NCI-H1436 treated with DMSO at 0.1 percent for 48 hours (cell line): Measurements from ENCODE around the gene LDLR.
"Not testable (repeated sequence)": the region's sequence is repeated elsewhere in the genome, so short reads cannot be mapped to it uniquely, and the experiment has no call there.

Experiments used
- DNase-seq: peaks from one replicate; lab custom pipeline; 2025; lab: John Stamatoyannopoulos, UW

The LDLR gene

DNA sequence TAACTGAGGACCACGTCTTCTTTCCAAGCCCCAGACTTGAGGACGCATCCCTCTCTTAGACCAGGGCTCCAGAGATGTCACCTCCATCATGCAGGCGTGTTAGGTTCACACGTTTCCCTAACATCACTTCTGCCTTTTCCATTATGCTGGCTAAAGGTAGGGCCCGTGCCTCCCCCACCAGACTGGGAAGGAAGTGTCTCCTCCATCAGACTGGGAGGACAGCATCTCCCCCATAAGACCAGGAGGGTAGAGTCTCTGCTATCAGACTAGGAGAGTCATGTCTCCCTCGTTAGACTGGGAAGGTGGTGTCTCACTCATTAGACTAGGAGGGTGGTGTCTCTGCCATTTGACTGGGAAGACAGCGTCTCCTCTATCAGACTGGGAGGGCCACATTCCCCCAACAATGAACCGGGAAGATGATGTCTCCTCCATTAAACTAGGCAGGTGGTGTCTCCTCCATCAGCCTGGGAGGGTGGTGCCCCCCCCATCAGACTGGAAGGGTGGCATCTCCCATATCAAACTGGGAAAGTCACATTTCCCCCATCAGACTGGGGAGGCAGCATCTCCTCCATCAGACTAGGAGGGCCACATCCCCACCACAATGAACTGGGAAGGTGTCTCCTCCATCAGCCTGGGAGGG, 84.4 kb downstream of the LDLR start:
- DNase-seq = no peak

DNA sequence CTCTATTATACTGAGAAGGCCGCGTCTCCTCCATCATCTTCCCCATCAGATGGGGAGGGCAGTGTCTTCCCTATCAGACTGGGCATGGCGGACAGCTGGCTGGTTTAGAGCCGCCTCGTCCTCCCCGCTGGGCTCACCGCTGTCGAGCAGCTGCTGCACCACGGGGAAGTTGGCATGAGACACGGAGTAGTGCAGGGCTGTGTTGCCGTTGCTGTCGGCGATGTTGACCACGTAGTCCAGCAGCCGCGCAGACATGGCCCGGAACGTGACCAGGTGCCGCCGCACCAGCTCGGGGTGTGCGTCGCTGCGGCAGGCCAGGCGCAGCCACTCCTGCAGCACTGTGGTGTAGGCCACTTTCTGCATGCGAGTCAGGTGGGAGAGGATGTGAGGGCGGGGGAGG, 85.1 kb downstream of the LDLR start:
- no peak for DNase-seq

DNA sequence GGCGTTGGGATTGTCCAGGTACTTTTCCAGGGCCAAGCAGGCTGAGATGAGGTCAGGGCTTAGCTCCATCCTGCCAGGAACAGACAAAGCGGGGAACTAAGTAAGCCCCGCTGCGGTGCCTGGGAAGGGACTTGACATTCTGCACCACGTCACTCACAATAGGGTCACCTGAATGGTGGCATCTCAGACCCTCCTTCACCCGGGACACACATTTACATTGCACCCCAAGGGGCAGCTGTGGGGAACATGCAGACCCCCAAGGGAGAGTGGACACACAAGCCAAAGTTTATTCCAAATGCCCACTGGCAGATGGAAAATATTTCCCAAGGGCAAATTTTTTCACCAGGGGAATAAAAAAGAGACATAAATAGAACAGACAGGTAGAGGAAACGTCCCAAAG, 86.7 kb downstream of the LDLR start:
- no peak for DNase-seq

DNA sequence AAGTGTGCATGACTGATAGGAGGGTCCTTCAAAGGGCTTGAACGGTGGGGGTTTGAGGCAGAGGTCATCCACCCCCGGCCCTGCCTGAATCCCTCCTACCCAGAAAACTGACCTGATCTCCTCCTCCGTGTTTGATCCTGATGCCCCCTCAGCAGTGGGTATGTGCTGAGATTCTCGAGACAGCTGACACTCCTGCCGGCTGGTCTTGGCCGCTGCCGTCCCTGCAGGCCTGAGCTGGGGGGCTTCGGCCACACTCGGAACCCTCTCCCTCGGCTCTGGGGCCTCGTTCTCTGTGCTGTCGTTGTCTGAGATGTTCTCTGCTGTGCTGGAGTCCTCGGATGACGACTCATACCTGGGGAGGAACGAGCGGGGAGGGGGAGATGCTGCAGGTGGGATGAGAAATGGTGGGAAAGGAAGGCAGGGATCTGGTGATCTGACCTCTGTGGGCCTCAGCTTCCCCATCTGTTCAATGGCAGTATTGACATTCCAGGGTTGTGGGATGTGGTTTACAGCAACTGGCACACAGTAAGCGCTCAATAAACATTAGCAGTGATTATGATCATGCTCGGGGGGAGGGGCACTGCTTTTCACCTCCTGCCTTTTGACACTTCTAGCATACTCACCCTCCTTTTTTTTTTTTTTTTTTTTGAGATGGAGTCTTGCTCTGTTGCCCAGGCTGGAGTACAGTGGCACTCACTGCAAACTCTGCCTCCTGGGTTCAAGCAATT, 87.4 kb downstream of the LDLR start:
- DNase-seq = no peak

DNA sequence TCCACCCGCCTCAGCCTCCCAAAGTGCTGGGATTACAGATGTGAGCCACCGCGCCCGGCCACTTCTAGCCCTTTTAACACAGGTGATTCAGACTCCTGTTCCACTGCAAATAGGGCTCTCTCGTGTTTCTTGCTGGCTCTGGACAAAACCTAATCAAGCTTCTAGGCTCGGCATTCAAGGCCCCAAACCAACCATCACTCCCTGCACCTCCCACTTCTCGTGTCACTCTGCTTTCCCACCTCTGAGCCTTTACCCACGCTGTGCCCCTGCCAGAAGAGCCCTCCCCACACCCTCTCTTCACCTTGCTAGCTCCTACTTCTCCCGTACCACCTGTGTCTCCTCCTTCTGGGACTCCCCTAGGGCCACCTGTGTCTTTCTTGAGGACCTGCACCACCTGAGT, 88.3 kb downstream of the LDLR start:
- DNase-seq = no peak

DNA sequence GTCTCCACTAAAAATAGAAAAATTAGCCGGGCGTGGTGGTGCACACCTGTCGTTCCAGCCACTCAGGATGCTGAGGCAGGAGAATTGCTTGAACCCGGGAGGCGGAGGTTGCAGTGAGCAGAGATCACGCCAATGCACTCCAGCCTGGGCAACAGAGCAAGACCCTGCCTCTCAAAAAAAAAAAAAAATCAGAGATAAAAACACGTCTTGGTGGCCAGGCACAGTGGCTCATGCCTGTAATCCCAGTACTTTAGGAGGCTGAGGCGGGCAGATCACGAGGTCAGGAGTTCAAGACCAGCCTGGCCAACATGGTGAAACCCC, 89.8 kb downstream of the LDLR start:
- DNase-seq = not testable (repeated sequence)

DNA sequence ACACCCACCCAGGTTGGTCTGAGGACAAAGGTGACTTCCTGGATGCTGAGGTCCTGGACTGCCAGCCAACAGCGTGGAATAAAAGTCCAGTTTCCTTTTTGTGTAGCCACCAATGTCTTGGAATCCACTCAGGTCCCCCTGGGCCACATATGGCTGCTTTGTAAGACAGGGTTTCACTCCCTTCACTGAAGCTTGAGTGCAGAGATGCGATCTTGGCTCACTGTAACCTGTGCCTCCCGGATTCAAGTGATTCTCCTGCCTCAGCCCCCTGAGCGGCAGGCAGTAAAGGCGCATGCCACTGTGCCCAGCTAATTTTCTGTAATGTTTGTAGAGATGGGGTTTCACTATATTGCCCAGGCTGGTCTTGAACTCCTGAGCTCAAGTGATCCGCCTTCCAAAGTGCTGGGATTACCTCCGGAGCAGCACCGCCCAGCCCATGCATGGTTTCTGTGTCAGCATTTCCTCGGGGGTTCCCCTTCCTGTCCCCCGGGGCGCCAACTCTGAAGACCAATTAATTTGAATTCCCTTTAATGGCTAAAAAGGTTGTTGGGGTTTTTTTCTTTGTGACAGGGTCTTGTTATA, 90.5 kb downstream of the LDLR start:
- no peak for DNase-seq

DNA sequence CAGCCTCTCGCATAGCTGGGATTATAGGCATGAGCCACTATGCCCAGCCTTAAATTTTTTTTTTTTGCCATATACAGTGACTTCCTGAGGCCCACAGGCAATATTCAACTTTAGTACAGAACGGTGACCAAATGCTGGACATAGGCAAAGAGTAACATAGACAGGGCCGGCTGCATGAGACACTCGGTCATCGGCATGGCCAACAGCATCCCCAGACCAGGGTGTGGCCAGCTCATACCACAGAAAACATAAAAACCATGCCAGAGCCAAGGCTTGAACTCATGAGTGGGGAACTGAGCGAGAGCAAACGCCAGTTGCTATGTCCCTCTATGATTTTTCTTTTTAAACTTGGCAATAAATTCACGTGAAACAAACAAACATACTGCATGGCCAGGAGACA, 91.1 kb downstream of the LDLR start:
- no peak for DNase-seq

DNA sequence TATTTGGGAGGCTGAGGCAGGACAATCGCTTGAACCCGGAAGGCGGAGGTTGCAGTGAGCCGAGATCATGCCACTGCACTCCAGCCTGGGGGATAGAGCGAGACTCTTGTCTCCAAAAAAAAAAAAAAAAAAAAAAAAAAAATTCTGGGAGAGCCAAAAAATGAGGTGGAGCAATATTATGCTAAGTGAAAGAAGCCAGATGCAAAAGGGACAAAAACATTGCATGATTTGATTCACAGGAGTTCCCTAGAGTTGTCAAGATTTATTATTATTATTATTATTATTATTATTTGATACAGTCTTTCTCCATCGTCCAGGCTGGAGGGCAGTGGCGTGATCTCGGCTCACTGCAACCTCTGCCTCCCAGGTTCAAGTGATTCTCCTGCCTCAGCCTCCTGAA, 91.7 kb downstream of the LDLR start:
- not testable (repeated sequence) for DNase-seq

DNA sequence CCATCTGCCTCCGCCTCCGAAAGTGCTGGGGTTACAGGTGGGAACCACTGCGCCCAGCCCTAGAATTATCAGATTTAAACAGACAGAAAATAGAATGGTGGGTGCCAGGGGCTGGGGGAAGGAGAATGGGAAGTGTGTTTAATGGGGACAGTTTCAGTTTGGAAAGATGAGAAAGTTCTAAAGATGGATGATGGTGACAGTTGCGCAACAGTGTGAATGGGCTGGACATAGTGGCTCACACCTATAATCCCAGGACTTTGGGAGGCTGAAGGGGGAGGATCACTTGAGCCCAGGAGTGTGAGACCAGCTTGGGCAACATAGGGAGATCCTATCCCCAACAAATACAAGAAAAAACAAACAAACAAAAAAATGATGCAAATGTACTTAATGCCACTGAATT, 92.2 kb downstream of the LDLR start:
- DNase-seq = no peak
